Heart left ventricle (tissue), 16 donors: ENCODE measurements around the gene UGT2B17. TPM values are rescaled to one million over a fixed set of nuclear protein-coding genes. Genes with fewer than 3 reads are reported as not detected.
"Not testable (repeated sequence)": the region's sequence is repeated elsewhere in the genome, so short reads cannot be mapped to it uniquely, and the experiment has no call there.

Experiments
- ATAC-seq, 4 donors: fragments of 200-7000 bp; cut with Tn5 transposase; one replicate each; pipeline ENCODE4 v1.9.1; 2020 to 2022; ENCODE audit warnings: moderate library complexity in 4 of 4, mild to moderate bottlenecking in 3 of 4, moderate number of reproducible peaks in 1 of 4
- DNase-seq, 5 donors: peaks; one replicate each; pipeline ENCODE4 v3.0.0-alpha.2; 2020
- H3K27ac ChIP-seq, 12 donors: fragments of 200-600 bp; sonication (generic) in 4 of 12; one replicate each; pipeline versions ENCODE4 v1.5.0 to v1.8.0; 2016 to 2022; ENCODE audit warnings: mild to moderate bottlenecking in 2 of 12
- H3K27me3 ChIP-seq, 9 donors: fragments of 200-600 bp; sonication (generic) in 2 of 9; one replicate each; pipeline versions ENCODE4 v1.5.1 to v1.8.0; 2016 to 2022; ENCODE audit warnings: mild to moderate bottlenecking in 3 of 9
- H3K36me3 ChIP-seq, 9 donors: fragments of 200-600 bp; sonication (generic) in 2 of 9; one replicate each; pipeline versions ENCODE4 v1.5.0 to v1.8.0; 2018 to 2022; ENCODE audit warnings: mild to moderate bottlenecking in 2 of 9
- H3K4me1 ChIP-seq, 12 donors: fragments of 200-600 bp; sonication (generic) in 4 of 12; one replicate each; pipeline versions ENCODE4 v1.5.0 to v1.8.0; 2016 to 2022; ENCODE audit warnings: mild to moderate bottlenecking in 3 of 12
- H3K4me3 ChIP-seq, 12 donors: fragments of 200-600 bp; sonication (generic) in 4 of 12; one replicate each; pipeline versions ENCODE4 v1.5.0 to v1.8.0; 2017 to 2022; ENCODE audit warnings: mild to moderate bottlenecking in 9 of 12, moderate library complexity in 4 of 12
- H3K9me3 ChIP-seq, 12 donors: fragments of 200-600 bp; sonication (generic) in 4 of 12; one replicate each; pipeline versions ENCODE4 v1.5.0 to v1.8.0; 2016 to 2022; ENCODE audit warnings: mild to moderate bottlenecking in 1 of 12
- POLR2A ChIP-seq, 2 donors: fragments of 450-650 bp; IDR thresholded peaks; one replicate each; pipeline ENCODE4 v1.6.1; 2017; ENCODE audit warnings: antibody characterized with exemption in 2 of 2, mild to moderate bottlenecking in 2 of 2, moderate library complexity in 2 of 2
- WGBS, 4 donors: extraction: QIAGEN DNeasy Blood & Tissue Kit in 2 of 4; methylation state at CpG; one replicate each; pipeline versions ENCODE4 v1.1.5 to v1.1.7; 2013 to 2018; 5-methylcytosine and 5-hydroxymethylcytosine counted together
- intact Hi-C, 10 donors: fragments of 100-400 bp; cut with DNase I; formaldehyde crosslinking; loops; one replicate each; pipeline versions ENCODE4 v1.11.1 to v1.14.2; 2022
- long read RNA-seq, 3 donors: library from polyadenylated mRNA; unstranded; transcript quantifications; one replicate each; pipeline ENCODE4 v2.0.0, GENCODE V29; 2020 to 2021
- polyA plus RNA-seq, 2 donors: library from polyadenylated mRNA; stranded (reverse); fragments of 200-250 nt; gene quantifications; one replicate each; pipeline ENCODE4 v1.2.3, GENCODE V29; 2013
- total RNA-seq, 9 donors: library from RNA; depleted of rRNA in 2 of 9; stranded (reverse); fragments of >200 nt in 2 of 9; fragmentation: NEBNext Ultra II Directional in 3 of 9; extraction: Animal tissue kit (Norgen Biotek cat#: 25700) in 3 of 9; gene quantifications; one replicate each; pipeline versions ENCODE4 v1.1.0 to v1.2.4, GENCODE V29; 2016 to 2023
- TF ChIP-seq, protein P1 (sequence below), 12 donors: fragments of 200-600 bp; sonication (generic) in 4 of 12; IDR thresholded peaks; one replicate each; pipeline versions ENCODE4 v1.5.0 to v1.8.0; 2018 to 2022; ENCODE audit warnings: antibody characterized with exemption in 12 of 12, mild to moderate bottlenecking in 5 of 12
- donor health status: ischemic (EF 13 %, LVEDD 7.1; RV severe dilation, severe dysfunction).
- donor health status: healthy with polysubstance abuse.
- donor health status: DM: no; HTN: yes; CAD: no.
- donor health status: DM: no; HTN: no; CAD: no.
- donor health status: ischemic (EF 25% LVEDD 6.9; RV normal size, moderate dysfunction).
- donor health status: ischemic (EF 25% LVEDD 5.7; RV mildly dilated, moderate dysfunction).
- donor health status: healthy.
- donor health status: DM: yes; HTN: yes; CAD: no.
- donor health status: ischemic (EF 35%, LVEDD 5.7; RV mildly dilated, moderate dysfunction).
- donor health status: nonischemic (EF 11% LVEDD 7.7; RV severe dilation, severe dysfunction).
- donor health status: DM: yes; HTN: yes; CAD: no.
- donor health status: PGD.
- donor health status: ischemic (EF 29% LVEDD 5.4; RV normal size, mild dysfunction).
- donor health status: nonischemic (EF 23%, LVEDD 6.1; RV moderate dilation, normal function).

UGT2B17 gene
- total RNA-seq = not detected
- polyA plus RNA-seq = under 1 TPM in 1 of 2 donors, not detected in 1; 0.08 TPM
- long read RNA-seq, donor 1 = 0 reads
- long read RNA-seq, donor 2 = 0 reads
- long read RNA-seq, donor 3 = 0 reads

DNA sequence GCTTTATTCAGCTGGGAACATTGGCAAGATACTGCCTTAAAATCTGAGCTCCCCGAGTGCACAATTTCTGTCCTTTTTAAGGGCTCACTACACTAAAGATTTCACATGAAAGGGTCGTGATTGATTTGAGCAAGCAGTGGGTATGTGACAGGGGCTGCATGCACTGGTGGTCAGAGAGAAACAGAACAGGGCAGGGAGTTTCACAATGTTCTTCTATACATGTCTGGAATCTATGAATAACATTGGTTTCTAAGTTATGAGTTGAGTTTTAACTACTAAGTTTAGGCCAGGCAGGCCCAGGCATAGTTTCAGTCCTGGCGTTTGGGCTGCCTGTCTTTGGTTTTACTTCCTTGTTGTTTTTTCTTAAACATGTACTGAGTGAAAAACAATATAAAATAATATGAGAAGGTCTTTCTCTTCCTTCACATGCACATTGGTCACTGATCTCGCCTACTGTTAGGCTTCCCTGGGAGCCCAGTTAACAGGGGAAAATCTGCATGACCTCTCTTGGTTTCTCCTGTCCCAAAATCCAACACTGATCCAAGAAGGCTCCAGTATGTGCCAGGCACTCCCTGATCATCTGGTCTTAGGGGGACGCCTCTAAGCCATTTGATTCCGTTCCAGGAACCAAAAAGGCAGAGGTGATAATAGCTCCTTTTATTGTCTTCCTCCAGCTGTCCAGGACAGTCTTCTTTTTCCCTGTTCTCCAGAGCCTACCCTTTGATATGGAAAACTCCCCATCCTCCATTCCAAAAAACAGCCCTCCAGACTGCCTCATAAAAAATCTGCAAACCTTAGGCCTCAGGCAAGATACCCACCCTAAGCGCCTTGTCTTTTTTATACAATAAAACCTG is at the start of gene UGT2B17:
Gene UGT2B17, minus strand, starts transcription at position 51 of the 854 bp plus-strand sequence. CDS start 7,838 bp downstream, outside the sequence.
- Histone ChIP-seq H3K9me3 (no peaks in the 10 kb centered on the region), H3K36me3 (no peaks in the 10 kb centered on the region), H3K27ac (no peak within 1 kb of the TSS), H3K4me3 (no peak within 1 kb of the TSS), H3K4me1 (no peaks in the 10 kb centered on the region), H3K27me3 (no peaks in the 10 kb centered on the region)
- 75 to 76% methylated on average over 7 of the region's 7 CpGs; no CpG with 5 or more reads in 2 of the 4 donors for WGBS, 4 donors
- no peak for ATAC-seq
- intact Hi-C loops = no loop called here
- no peak for DNase-seq
- no peak for TF ChIP-seq POLR2A (IDR thresholded peaks at IDR 0.05)
- TF ChIP-seq, protein P1, sequence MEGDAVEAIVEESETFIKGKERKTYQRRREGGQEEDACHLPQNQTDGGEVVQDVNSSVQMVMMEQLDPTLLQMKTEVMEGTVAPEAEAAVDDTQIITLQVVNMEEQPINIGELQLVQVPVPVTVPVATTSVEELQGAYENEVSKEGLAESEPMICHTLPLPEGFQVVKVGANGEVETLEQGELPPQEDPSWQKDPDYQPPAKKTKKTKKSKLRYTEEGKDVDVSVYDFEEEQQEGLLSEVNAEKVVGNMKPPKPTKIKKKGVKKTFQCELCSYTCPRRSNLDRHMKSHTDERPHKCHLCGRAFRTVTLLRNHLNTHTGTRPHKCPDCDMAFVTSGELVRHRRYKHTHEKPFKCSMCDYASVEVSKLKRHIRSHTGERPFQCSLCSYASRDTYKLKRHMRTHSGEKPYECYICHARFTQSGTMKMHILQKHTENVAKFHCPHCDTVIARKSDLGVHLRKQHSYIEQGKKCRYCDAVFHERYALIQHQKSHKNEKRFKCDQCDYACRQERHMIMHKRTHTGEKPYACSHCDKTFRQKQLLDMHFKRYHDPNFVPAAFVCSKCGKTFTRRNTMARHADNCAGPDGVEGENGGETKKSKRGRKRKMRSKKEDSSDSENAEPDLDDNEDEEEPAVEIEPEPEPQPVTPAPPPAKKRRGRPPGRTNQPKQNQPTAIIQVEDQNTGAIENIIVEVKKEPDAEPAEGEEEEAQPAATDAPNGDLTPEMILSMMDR (IDR thresholded peaks at IDR 0.05) = no peak

DNA sequence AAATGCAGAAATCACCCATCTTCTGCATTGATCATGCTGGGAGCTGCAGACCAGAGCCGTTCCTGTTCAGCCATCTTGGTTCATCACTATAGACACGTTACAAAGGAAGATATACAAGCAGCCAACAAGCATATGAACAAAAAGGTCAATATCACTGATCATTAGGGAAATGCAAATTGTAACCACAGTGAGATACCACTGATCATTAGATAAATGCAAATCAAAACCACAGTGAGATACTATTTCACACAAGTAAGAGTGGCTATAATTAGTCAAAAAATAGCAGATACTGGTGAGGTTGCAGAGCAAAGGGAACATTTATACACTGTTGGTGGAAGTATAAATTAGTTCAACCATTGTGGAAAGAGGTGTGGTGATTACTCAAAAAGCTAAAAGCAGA is 46.6 kb upstream of the UGT2B17 start:
- H3K9me3 ChIP-seq, ATAC-seq, H3K27me3 ChIP-seq, H3K4me1 ChIP-seq, H3K36me3 ChIP-seq, H3K4me3 ChIP-seq, H3K27ac ChIP-seq, intact Hi-C loops, DNase-seq: not testable (repeated sequence)
- 88 to 91% methylated on average over 2 of the region's 2 CpGs; no CpG with 5 or more reads in 2 of the 4 donors for WGBS, 4 donors

DNA sequence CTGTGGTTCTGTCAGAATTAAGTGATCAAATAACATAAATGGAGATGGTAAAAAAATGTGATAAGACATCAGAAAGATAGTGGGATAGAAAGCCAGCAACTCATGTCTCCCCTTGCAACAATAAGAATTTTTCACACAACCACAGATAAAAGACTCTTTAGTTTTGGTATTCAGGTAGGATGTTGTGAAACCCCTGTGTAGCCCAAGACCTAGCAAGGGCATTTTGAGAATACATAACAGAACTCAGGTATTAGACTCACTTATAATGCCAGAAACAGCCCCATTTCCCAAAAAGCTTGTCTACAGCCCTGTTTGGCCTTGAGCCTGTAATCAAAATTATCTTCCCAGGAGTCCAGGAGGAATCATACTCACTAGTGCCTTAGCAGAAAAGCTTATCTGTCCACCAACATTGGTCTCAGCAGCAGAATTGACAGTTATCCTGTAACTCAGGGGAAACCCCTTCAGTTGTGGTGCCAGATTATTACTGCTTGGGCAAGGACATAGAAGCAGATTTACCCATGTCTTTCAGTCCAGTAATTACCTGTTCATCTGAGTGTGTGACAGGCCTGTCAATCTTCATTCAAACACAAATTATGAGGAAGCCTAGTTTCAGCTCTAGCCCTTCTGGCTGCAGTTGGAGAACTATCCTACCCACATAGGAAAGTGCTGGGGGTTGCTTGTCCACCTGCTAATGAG is 41.0 kb upstream of the UGT2B17 start:
- Histone ChIP-seq H3K27ac (no peak overlapping the region), H3K4me1 (no peaks in the 10 kb centered on the region), H3K9me3 (no peaks in the 10 kb centered on the region), H3K27me3 (no peaks in the 10 kb centered on the region), H3K4me3 (no peak overlapping the region), H3K36me3 (no peaks in the 10 kb centered on the region)
- no peak for ATAC-seq
- TF ChIP-seq, protein P1 (IDR thresholded peaks at IDR 0.05) = no peak
- no peak for TF ChIP-seq POLR2A (IDR thresholded peaks at IDR 0.05)
- intact Hi-C loops = no loop called here
- no peak for DNase-seq

DNA sequence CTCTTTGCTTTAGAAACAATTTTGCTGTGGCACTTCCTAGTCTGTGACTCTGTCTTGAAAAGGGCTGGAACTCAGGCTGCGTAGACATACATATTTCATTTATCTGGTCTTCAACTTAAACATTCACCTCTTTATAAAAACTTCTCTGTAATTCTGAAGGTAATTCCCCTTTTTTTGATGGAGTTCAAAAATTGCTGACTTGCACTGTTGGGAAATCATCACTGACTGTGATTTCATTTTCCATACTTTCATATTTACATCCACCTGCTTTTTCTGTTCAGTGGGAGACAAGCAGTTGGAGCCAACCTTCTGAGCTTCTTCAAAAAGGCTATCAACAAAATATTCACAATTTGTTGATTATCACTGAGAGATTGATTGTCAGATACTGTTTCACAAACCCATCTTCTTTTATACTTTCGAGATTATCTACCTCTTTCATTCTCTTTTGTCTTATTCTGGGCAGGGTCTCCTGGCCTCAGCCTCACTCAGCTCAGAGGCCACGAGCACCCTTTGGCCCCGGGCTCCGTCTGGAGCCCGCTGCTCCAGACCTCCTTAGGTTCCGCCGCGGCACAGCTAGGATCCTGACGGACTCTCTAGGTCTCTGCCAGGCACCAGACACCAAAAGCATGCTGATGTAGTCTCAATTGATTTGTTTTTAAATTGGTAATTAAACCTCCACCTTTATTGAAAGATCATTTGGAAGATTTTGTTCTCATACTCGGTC is 39.7 kb upstream of the UGT2B17 start:
- intact Hi-C loops = no loop called here
- Histone ChIP-seq H3K4me1 (no peaks in the 10 kb centered on the region), H3K9me3 (no peaks in the 10 kb centered on the region), H3K36me3 (no peaks in the 10 kb centered on the region), H3K27me3 (no peaks in the 10 kb centered on the region), H3K27ac (no peak overlapping the region), H3K4me3 (no peak overlapping the region)
- TF ChIP-seq POLR2A (IDR thresholded peaks at IDR 0.05) = no peak
- TF ChIP-seq, protein P1 (IDR thresholded peaks at IDR 0.05) = no peak
- ATAC-seq = no peak
- WGBS, 4 donors = 91 to 92% methylated on average over 11 of the region's 11 CpGs; no CpG with 5 or more reads in 2 of the 4 donors
- DNase-seq = no peak
